ENCODE results near the gene GART.

DNA sequence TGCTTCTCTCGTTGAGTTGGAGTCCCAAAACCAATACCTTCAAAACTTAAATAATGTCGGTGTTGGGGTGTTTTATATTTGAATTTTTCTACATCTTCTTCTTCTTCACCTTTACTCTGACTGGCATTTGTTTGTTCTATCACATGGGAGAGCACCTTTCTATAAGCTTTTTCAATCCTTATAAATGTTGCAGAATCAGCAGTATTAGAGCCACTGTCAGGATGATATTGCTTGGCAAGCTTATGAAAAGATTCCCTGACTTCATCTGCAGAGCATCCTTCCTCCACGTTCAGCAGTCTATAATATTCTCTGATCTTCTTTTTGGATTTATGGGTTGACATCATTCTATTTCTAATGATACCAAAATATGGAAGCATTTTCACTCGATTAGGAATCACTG, 53.0 kb downstream of the GART start:
- TF ChIP-seq, protein P1, sequence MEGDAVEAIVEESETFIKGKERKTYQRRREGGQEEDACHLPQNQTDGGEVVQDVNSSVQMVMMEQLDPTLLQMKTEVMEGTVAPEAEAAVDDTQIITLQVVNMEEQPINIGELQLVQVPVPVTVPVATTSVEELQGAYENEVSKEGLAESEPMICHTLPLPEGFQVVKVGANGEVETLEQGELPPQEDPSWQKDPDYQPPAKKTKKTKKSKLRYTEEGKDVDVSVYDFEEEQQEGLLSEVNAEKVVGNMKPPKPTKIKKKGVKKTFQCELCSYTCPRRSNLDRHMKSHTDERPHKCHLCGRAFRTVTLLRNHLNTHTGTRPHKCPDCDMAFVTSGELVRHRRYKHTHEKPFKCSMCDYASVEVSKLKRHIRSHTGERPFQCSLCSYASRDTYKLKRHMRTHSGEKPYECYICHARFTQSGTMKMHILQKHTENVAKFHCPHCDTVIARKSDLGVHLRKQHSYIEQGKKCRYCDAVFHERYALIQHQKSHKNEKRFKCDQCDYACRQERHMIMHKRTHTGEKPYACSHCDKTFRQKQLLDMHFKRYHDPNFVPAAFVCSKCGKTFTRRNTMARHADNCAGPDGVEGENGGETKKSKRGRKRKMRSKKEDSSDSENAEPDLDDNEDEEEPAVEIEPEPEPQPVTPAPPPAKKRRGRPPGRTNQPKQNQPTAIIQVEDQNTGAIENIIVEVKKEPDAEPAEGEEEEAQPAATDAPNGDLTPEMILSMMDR (IDR thresholded peaks at IDR 0.05): no peak
- no peak for TF ChIP-seq POLR2A (IDR thresholded peaks at IDR 0.05)
